Measurements from ENCODE around the gene CIB4. TPM values are rescaled to one million over a fixed set of nuclear protein-coding genes. Genes with fewer than 3 reads are reported as not detected.

CIB4 gene
- total and polyA plus RNA-seq, 9 of the 15 experiments (the other 6 are each of a cell fraction or from before 2014, with no cell fraction given), result not detected

GRCh38 chr2:26636935-26637334, 4.2 kb downstream of the CIB4 start (continued):
- no peak for TF ChIP-seq CHD7 (IDR thresholded peaks at IDR 0.05; ENCODE audit: low read depth, low read length)
- no peak for TF ChIP-seq NR2C2 (CRISPR knock-in tag; IDR thresholded peaks at IDR 0.05)
- TF ChIP-seq NR2C2 (tag; IDR thresholded peaks at IDR 0.05), result no peak
- TF ChIP-seq ZNF696 (CRISPR knock-in tag; conservative IDR thresholded peaks at IDR 0.05), result no peak
